ENCODE results near the gene PCDH1.
"Not testable (repeated sequence)": the region's sequence is repeated elsewhere in the genome, so short reads cannot be mapped to it uniquely, and the experiment has no call there.

The PCDH1 gene

GRCh38 chr5:141913560-141914198, 35.5 kb upstream of the PCDH1 start:
- no peak overlapping the region for H3K27ac ChIP-seq (ENCODE audit: low read depth, low read length)
- H3K9ac ChIP-seq (ENCODE audit: low read length), result no peak overlapping the region

DNA sequence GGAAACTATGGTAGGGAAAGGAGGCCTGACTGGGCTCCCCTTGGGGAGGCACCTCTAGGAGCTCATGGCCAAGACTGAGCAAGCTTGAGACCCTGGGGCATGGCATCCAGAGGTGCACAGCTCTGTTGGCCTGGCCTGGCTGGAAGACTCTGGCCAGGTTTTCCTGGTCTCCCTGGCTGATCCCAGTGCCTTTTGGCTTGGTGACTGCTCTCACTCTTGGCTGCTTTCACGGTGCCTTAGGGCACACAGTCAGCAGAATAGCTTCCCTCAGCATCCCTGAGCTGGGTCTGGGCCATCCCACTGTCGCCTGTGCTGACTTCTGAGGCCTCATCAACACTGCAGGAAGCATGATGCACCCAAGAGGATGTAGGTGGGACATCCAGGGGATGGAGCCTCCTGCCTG, 32.1 kb upstream of the PCDH1 start:
- no peak overlapping the region for H3K4me3 ChIP-seq (ENCODE audit: low read length)
- H3K27ac ChIP-seq (ENCODE audit: low read depth, low read length), result no peak overlapping the region
- H3K36me3 ChIP-seq (ENCODE audit: control insufficient read depth, insufficient read depth, low read length), result no peaks in the 10 kb centered on the region
- no peaks in the 10 kb centered on the region for H3K27me3 ChIP-seq (ENCODE audit: control insufficient read depth, insufficient read depth, low read length)
- H3K9ac ChIP-seq (ENCODE audit: low read length), result no peak overlapping the region
- no peaks in the 10 kb centered on the region for H3K4me1 ChIP-seq (ENCODE audit: control insufficient read depth, insufficient read depth, low read length)

More at GRCh38 chr5:141913560-141914198, 35.5 kb upstream of the PCDH1 start:
- H3K4me1 ChIP-seq (ENCODE audit: control insufficient read depth, insufficient read depth, low read length), result no peaks in the 10 kb centered on the region
- peak overlapping the region; percentile 43 for H3K4me3 ChIP-seq (ENCODE audit: low read length)
- no peaks in the 10 kb centered on the region for H3K36me3 ChIP-seq (ENCODE audit: control insufficient read depth, insufficient read depth, low read length)
- H3K27me3 ChIP-seq (ENCODE audit: control insufficient read depth, insufficient read depth, low read length), result no peaks in the 10 kb centered on the region

GRCh38 chr5:141909212-141909611, 31.0 kb upstream of the PCDH1 start:
- no peaks in the 10 kb centered on the region for H3K27me3 ChIP-seq (ENCODE audit: control insufficient read depth, insufficient read depth, low read length)
- H3K27ac ChIP-seq (ENCODE audit: low read depth, low read length), result no peak overlapping the region
- H3K4me3 ChIP-seq (ENCODE audit: low read length), result no peak overlapping the region
- H3K36me3 ChIP-seq (ENCODE audit: control insufficient read depth, insufficient read depth, low read length), result no peaks in the 10 kb centered on the region
- no peaks in the 10 kb centered on the region for H3K4me1 ChIP-seq (ENCODE audit: control insufficient read depth, insufficient read depth, low read length)
- H3K9ac ChIP-seq (ENCODE audit: low read length), result no peak overlapping the region

GRCh38 chr5:141908796-141909195, 30.6 kb upstream of the PCDH1 start:
- no peaks in the 10 kb centered on the region for H3K36me3 ChIP-seq (ENCODE audit: control insufficient read depth, insufficient read depth, low read length)
- H3K9ac ChIP-seq (ENCODE audit: low read length), result no peak overlapping the region
- H3K4me3 ChIP-seq (ENCODE audit: low read length), result no peak overlapping the region

GRCh38 chr5:141906972-141907371, 28.8 kb upstream of the PCDH1 start:
- H3K4me3 ChIP-seq (ENCODE audit: low read length), result no peak overlapping the region
- no peaks in the 10 kb centered on the region for H3K27me3 ChIP-seq (ENCODE audit: control insufficient read depth, insufficient read depth, low read length)
- no peak overlapping the region for H3K27ac ChIP-seq (ENCODE audit: low read depth, low read length)
- no peak overlapping the region for H3K9ac ChIP-seq (ENCODE audit: low read length)
- no peaks in the 10 kb centered on the region for H3K36me3 ChIP-seq (ENCODE audit: control insufficient read depth, insufficient read depth, low read length)
- no peaks in the 10 kb centered on the region for H3K4me1 ChIP-seq (ENCODE audit: control insufficient read depth, insufficient read depth, low read length)

More at GRCh38 chr5:141908796-141909195, 30.6 kb upstream of the PCDH1 start:
- Histone ChIP-seq H3K27me3 (ENCODE audit: control insufficient read depth, insufficient read depth, low read length) (no peaks in the 10 kb centered on the region), H3K27ac (ENCODE audit: low read depth, low read length) (no peak overlapping the region), H3K4me1 (ENCODE audit: control insufficient read depth, insufficient read depth, low read length) (no peaks in the 10 kb centered on the region)

GRCh38 chr5:141906517-141906916, 28.3 kb upstream of the PCDH1 start:
- H3K4me1 ChIP-seq (ENCODE audit: control insufficient read depth, insufficient read depth, low read length), result no peaks in the 10 kb centered on the region

DNA sequence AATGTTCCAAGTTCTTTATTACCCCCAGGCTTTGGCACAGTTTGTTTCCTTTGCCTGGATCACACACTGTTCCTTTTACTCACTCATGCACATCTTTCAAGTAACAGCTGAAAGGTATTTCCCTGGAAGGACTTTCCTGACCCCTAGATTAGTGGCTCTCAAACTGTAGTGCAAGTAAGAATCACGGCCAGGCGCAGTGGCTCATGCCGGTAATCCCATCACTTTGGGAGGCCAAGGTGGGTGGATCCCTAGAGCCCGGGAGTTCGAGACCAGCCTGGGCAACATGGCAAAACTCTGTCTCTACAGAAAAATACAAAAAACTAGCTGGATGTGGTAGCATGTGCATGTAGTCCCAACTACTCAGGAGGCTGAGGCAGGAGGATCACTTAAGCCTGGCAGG, 26.3 kb upstream of the PCDH1 start:
- Histone ChIP-seq H3K4me1 (ENCODE audit: control insufficient read depth, insufficient read depth, low read length) (no peaks in the 10 kb centered on the region), H3K4me3 (ENCODE audit: low read length) (no peak overlapping the region), H3K27me3 (ENCODE audit: control insufficient read depth, insufficient read depth, low read length) (no peaks in the 10 kb centered on the region), H3K9ac (ENCODE audit: low read length) (no peak overlapping the region), H3K27ac (ENCODE audit: low read depth, low read length) (no peak overlapping the region), H3K36me3 (ENCODE audit: control insufficient read depth, insufficient read depth, low read length) (no peaks in the 10 kb centered on the region)

More at GRCh38 chr5:141906517-141906916, 28.3 kb upstream of the PCDH1 start:
- Histone ChIP-seq H3K27me3 (ENCODE audit: control insufficient read depth, insufficient read depth, low read length) (no peaks in the 10 kb centered on the region), H3K27ac (ENCODE audit: low read depth, low read length) (no peak overlapping the region), H3K36me3 (ENCODE audit: control insufficient read depth, insufficient read depth, low read length) (no peaks in the 10 kb centered on the region), H3K4me3 (ENCODE audit: low read length) (no peak overlapping the region), H3K9ac (ENCODE audit: low read length) (no peak overlapping the region)

DNA sequence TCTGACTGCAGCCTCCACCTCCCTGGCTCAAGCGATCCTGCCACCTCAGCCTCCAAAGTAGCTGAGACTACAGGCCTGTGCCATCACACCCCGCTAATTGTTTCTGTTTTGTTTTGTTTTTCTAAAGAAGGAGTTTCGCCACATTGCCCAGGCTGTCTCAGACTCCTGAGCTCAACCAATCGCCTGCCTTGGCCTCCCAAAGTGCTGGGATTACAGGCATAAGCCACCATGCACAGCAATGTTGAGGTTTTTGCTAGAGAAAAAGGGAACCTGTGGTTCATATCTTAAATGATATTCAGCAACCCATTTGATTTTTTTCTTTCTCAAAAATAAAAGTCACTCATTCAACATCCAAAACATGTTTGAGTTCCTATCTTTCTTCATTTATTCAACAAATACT, 25.1 kb upstream of the PCDH1 start:
- H3K4me1 ChIP-seq (ENCODE audit: control insufficient read depth, insufficient read depth, low read length), result no peaks in the 10 kb centered on the region
- H3K9ac ChIP-seq (ENCODE audit: low read length), result no peak overlapping the region
- no peaks in the 10 kb centered on the region for H3K36me3 ChIP-seq (ENCODE audit: control insufficient read depth, insufficient read depth, low read length)
- H3K27ac ChIP-seq (ENCODE audit: low read depth, low read length), result no peak overlapping the region
- H3K4me3 ChIP-seq (ENCODE audit: low read length), result no peak overlapping the region
- H3K27me3 ChIP-seq (ENCODE audit: control insufficient read depth, insufficient read depth, low read length), result no peaks in the 10 kb centered on the region

- H3K4me3 ChIP-seq (ENCODE audit: low read length), result no peak overlapping the region
- H3K27me3 ChIP-seq (ENCODE audit: control insufficient read depth, insufficient read depth, low read length), result no peaks in the 10 kb centered on the region
- no peak overlapping the region for H3K27ac ChIP-seq (ENCODE audit: low read depth, low read length)
- H3K9ac ChIP-seq (ENCODE audit: low read length), result no peak overlapping the region
- no peaks in the 10 kb centered on the region for H3K36me3 ChIP-seq (ENCODE audit: control insufficient read depth, insufficient read depth, low read length)
- no peaks in the 10 kb centered on the region for H3K4me1 ChIP-seq (ENCODE audit: control insufficient read depth, insufficient read depth, low read length)
These were observed 24.0 kb upstream of the PCDH1 start for GRCh38 chr5:141902015-141902814.

DNA sequence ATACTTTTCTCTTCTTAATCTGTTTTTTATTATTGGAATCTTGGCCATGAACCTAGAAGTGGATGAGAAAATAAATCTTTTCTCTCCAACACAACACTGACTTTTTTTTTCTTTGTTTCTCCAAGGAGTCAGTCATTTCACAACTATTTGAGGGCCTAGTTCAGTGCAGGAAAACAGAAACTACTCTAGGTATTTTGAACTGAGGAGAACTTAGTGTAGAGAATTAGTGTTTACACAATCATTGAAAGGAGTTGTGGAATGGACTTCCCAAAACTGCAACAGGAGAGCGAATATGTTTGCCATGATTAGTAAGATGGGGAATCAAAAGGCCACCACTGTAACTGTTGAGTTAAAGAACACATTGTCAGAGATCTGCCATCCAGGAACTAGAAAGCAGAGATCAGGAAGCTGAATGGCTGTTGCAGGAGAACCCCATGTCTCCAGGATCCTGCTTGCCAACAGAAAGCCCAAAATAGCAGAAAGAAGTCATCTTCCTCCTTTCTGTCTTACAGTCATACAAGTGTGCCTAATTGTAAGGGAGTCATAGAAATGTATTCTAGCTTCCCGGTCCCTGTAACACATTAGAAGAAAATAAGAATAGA, 20.3 kb upstream of the PCDH1 start:
- Histone ChIP-seq H3K36me3 (ENCODE audit: control insufficient read depth, insufficient read depth, low read length) (no peaks in the 10 kb centered on the region), H3K4me1 (ENCODE audit: control insufficient read depth, insufficient read depth, low read length) (no peaks in the 10 kb centered on the region), H3K27ac (ENCODE audit: low read depth, low read length) (no peak overlapping the region), H3K27me3 (ENCODE audit: control insufficient read depth, insufficient read depth, low read length) (no peaks in the 10 kb centered on the region), H3K9ac (ENCODE audit: low read length) (no peak overlapping the region), H3K4me3 (ENCODE audit: low read length) (no peak overlapping the region)

DNA sequence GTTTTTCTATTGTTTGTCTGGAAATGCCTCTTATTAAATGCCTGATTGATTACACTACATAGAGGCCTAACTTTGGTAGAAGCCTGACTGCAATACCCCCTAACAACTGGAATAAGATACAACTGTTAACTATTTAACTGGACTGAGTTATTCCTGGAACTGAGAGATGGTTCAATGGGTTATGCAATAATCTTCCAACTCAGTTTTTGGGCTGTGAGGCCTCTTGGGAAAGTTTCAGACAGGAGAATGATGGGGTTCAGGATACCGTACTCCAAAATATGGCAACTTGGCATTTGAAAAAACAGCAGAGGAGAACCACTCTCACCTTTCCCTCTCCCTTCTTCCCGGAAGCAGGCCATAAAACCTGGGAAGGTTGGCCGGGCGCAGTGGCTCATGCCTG, 19.2 kb upstream of the PCDH1 start:
- Histone ChIP-seq H3K4me1 (ENCODE audit: control insufficient read depth, insufficient read depth, low read length) (no peaks in the 10 kb centered on the region), H3K27me3 (ENCODE audit: control insufficient read depth, insufficient read depth, low read length) (no peaks in the 10 kb centered on the region), H3K36me3 (ENCODE audit: control insufficient read depth, insufficient read depth, low read length) (no peaks in the 10 kb centered on the region), H3K4me3 (ENCODE audit: low read length) (no peak overlapping the region), H3K9ac (ENCODE audit: low read length) (no peak overlapping the region), H3K27ac (ENCODE audit: low read depth, low read length) (no peak overlapping the region)

DNA sequence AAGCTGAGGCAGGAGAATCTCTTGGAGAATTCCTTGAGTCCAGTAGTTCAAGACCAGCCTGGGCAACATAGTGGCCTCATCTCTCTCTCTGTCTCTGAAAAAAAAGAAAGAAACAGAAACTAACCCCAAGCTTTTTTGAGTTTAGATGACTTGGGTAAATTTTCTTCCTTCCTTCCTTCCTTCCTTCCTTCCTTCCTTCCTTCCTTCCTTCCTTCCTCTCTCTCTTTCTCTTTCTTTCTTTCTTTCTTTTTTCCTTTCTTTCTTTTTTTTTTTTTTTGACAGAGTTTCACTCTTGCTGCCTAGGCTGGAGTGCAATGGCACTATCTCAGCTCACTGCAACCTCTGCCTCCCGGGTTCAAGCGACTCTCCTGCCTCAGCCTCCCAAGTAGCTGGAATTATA, 12.2 kb upstream of the PCDH1 start:
- H3K27me3 ChIP-seq (ENCODE audit: control insufficient read depth, insufficient read depth, low read length); H3K36me3 ChIP-seq (ENCODE audit: control insufficient read depth, insufficient read depth, low read length); H3K9ac ChIP-seq (ENCODE audit: low read length); H3K4me3 ChIP-seq (ENCODE audit: low read length); H3K27ac ChIP-seq (ENCODE audit: low read depth, low read length); H3K4me1 ChIP-seq (ENCODE audit: control insufficient read depth, insufficient read depth, low read length): not testable (repeated sequence)

All from rectal smooth muscle tissue (tissue), 1 donor.